Measurements from ENCODE around the gene FOXP2. TPM values are rescaled to one million over a fixed set of nuclear protein-coding genes. Genes with fewer than 3 reads are reported as not detected.
"Not testable (repeated sequence)": the region's sequence is repeated elsewhere in the genome, so short reads cannot be mapped to it uniquely, and the experiment has no call there.

FOXP2 gene
- total RNA-seq, 1 donor from 2014 or later = 25.7 TPM

- no peak for DNase-seq (ENCODE audit: extremely low spot score, unreplicated experiment)
- no peaks in the 10 kb centered on the region for H3K27me3 Mint-ChIP-seq (ENCODE audit: unreplicated experiment)
- no peak overlapping the region for H3K4me3 Mint-ChIP-seq (ENCODE audit: unreplicated experiment)
- TF ChIP-seq CTCF (IDR thresholded peaks at IDR 0.05) = no peak
- H3K27ac Mint-ChIP-seq (ENCODE audit: unreplicated experiment) = no peak overlapping the region
- no peaks in the 10 kb centered on the region for H3K4me1 Mint-ChIP-seq (ENCODE audit: unreplicated experiment)
- H3K9me3 Mint-ChIP-seq (ENCODE audit: unreplicated experiment) = no peaks in the 10 kb centered on the region
- H3K36me3 Mint-ChIP-seq (ENCODE audit: unreplicated experiment) = no peaks in the 10 kb centered on the region
Measured at GRCh38 chr7:114575098-114575497, 160.5 kb downstream of the FOXP2 start.

DNA sequence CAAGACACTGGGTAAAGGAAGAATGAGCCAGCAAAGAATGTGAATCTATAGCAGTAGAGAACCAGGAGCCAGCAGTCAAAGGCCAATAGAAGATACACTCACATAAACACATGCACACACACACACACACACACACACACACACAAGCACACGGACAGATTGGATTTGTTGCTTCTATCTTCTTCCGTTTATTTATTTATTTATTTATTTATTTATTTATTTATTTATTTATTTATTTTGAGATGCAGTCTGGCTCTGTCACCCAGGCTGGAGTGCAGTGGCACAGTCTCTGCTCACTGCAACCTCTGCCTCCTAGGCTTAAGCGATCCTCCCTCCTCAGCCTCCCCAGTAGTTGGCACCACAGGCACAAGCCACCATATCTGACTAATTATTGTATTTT is 166.3 kb downstream of the FOXP2 start:
- DNase-seq (ENCODE audit: extremely low spot score, unreplicated experiment); H3K4me3 Mint-ChIP-seq (ENCODE audit: unreplicated experiment); H3K9me3 Mint-ChIP-seq (ENCODE audit: unreplicated experiment); H3K36me3 Mint-ChIP-seq (ENCODE audit: unreplicated experiment); H3K27me3 Mint-ChIP-seq (ENCODE audit: unreplicated experiment); H3K27ac Mint-ChIP-seq (ENCODE audit: unreplicated experiment): not testable (repeated sequence)
- peaks cover 12% of the 10 kb centered on the region for H3K4me1 Mint-ChIP-seq (ENCODE audit: unreplicated experiment)

GRCh38 chr7:114588506-114588905 is 173.9 kb downstream of the FOXP2 start:
- peaks cover 1% of the 10 kb centered on the region for H3K36me3 Mint-ChIP-seq (ENCODE audit: unreplicated experiment)
- no peak for DNase-seq (ENCODE audit: extremely low spot score, unreplicated experiment)

DNA sequence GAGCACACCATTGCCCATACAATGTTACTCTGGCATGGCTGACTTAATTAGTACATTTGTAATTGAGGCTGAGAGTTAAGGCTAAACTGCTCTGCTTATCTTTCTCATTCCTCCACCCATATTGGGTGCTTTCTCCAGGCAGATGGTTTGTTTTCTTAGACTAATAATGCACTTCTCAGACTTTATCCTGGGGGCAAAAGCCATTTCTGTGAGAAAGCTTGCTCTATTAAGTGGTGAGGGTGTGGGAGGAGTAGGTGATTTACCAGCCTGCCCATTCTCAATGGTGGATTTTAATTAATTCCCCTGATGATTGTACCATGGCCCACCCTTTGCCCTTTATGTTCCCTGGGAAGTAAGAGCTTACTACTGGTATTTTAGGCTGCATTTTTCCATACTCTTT is 174.8 kb downstream of the FOXP2 start:
- no peaks in the 10 kb centered on the region for H3K27me3 Mint-ChIP-seq (ENCODE audit: unreplicated experiment)
- peaks cover 1% of the 10 kb centered on the region for H3K36me3 Mint-ChIP-seq (ENCODE audit: unreplicated experiment)
- no peak overlapping the region for H3K27ac Mint-ChIP-seq (ENCODE audit: unreplicated experiment)
- H3K9me3 Mint-ChIP-seq (ENCODE audit: unreplicated experiment) = no peaks in the 10 kb centered on the region
- H3K4me1 Mint-ChIP-seq (ENCODE audit: unreplicated experiment) = peaks cover 11% of the 10 kb centered on the region
- no peak for DNase-seq (ENCODE audit: extremely low spot score, unreplicated experiment)
- H3K4me3 Mint-ChIP-seq (ENCODE audit: unreplicated experiment) = no peak overlapping the region
- TF ChIP-seq CTCF (IDR thresholded peaks at IDR 0.05) = no peak

More at GRCh38 chr7:114588506-114588905, 173.9 kb downstream of the FOXP2 start:
- H3K27ac Mint-ChIP-seq (ENCODE audit: unreplicated experiment) = no peak overlapping the region
- H3K9me3 Mint-ChIP-seq (ENCODE audit: unreplicated experiment) = no peaks in the 10 kb centered on the region
- H3K27me3 Mint-ChIP-seq (ENCODE audit: unreplicated experiment) = no peaks in the 10 kb centered on the region
- H3K4me3 Mint-ChIP-seq (ENCODE audit: unreplicated experiment) = no peak overlapping the region
- TF ChIP-seq CTCF (IDR thresholded peaks at IDR 0.05) = no peak
- peaks cover 19% of the 10 kb centered on the region for H3K4me1 Mint-ChIP-seq (ENCODE audit: unreplicated experiment)

GRCh38 chr7:114590298-114590697 is 175.7 kb downstream of the FOXP2 start:
- Mint-ChIP-seq H3K27me3 (ENCODE audit: unreplicated experiment) (no peaks in the 10 kb centered on the region), H3K36me3 (ENCODE audit: unreplicated experiment) (peaks cover 1% of the 10 kb centered on the region), H3K27ac (ENCODE audit: unreplicated experiment) (no peak overlapping the region), H3K4me1 (ENCODE audit: unreplicated experiment) (peaks cover 9% of the 10 kb centered on the region), H3K4me3 (ENCODE audit: unreplicated experiment) (no peak overlapping the region), H3K9me3 (ENCODE audit: unreplicated experiment) (no peaks in the 10 kb centered on the region)
- DNase-seq (ENCODE audit: extremely low spot score, unreplicated experiment) = no peak
- TF ChIP-seq CTCF (IDR thresholded peaks at IDR 0.05) = no peak

- DNase-seq (ENCODE audit: extremely low spot score, unreplicated experiment) = no peak
- H3K4me1 Mint-ChIP-seq (ENCODE audit: unreplicated experiment) = no peaks in the 10 kb centered on the region
- no peak for TF ChIP-seq CTCF (IDR thresholded peaks at IDR 0.05)
- no peaks in the 10 kb centered on the region for H3K36me3 Mint-ChIP-seq (ENCODE audit: unreplicated experiment)
- no peaks in the 10 kb centered on the region for H3K9me3 Mint-ChIP-seq (ENCODE audit: unreplicated experiment)
- no peak overlapping the region for H3K27ac Mint-ChIP-seq (ENCODE audit: unreplicated experiment)
- no peaks in the 10 kb centered on the region for H3K27me3 Mint-ChIP-seq (ENCODE audit: unreplicated experiment)
- no peak overlapping the region for H3K4me3 Mint-ChIP-seq (ENCODE audit: unreplicated experiment)
Measured at GRCh38 chr7:114598946-114599345, 184.3 kb downstream of the FOXP2 start.
